A549 (cell line): ENCODE measurements around the gene PIP5KL1.

Experiments used
- CHD2 ChIP-seq: fragments of 150-350 bp; IDR thresholded peaks from 2 replicates; pipeline ENCODE4 v1.6.1; 2014; ENCODE audit warnings: low read length; ENCODE audit not compliant: partially characterized antibody
- CHD4 ChIP-seq: fragments of 200-600 bp; sonication (generic); IDR thresholded peaks from 2 replicates; pipeline ENCODE4 v1.6.1; 2016; ENCODE audit warnings: antibody characterized with exemption, mild to moderate bottlenecking, borderline replicate concordance
- CTCF ChIP-seq: fragments of >200 bp; sonication (Bioruptor Twin); formaldehyde crosslinking; IDR thresholded peaks from 3 replicates; pipeline ENCODE4 v1.5.1; 2016
- PHF8 ChIP-seq: fragments of 200-600 bp; sonication (generic); IDR thresholded peaks from 2 replicates; pipeline ENCODE4 v1.6.1; 2016; ENCODE audit warnings: low read depth, mild to moderate bottlenecking, antibody characterized with exemption, moderate library complexity, borderline replicate concordance
- POLR2A ChIP-seq: IDR thresholded peaks from 2 replicates; pipeline ENCODE4 v1.6.1; 2012; ENCODE audit warnings: mild to moderate bottlenecking, low read length
- SMC3 ChIP-seq: fragments of >200 bp; sonication (Bioruptor Twin); formaldehyde crosslinking; IDR thresholded peaks from 3 replicates; pipeline ENCODE4 v1.6.1; 2018; ENCODE audit warnings: inconsistent platforms
- TF ChIP-seq, protein P1 (sequence below): IDR thresholded peaks from 2 replicates; pipeline ENCODE4 v1.6.1; 2012

DNA sequence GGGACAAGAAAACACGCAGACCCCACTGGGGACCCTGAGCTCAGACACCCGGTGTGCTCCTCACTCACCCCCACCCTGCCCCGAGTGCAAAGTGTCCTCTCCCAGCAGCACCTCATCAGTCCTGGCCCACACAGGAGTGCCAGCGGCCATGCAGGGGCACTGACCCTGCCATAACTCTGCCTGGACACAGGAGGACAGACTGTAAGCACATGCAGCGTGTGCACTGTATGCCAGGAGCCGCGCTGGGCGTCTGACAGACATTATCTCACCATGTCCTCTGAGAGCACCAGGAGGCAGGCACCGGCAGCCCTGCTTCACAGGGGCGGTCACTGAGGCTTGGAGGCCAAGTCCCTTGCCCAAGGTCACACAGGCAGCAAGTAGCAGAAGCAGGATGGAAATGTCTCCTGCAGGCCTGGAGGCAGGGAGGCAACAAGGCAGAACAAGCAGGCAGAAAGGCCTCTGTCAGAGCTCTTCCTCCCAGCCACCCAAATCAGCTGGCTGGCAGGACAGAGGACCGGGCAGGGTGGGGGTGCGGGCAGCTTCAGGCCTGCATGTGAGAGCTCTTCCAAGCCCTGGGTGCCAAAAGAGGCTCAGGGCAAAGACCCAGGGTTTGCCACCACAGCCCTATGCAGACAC, 41.8 kb upstream of the PIP5KL1 start:
- TF ChIP-seq CTCF (no peak), SMC3 (no peak), CHD4 (no peak), CHD2 (no peak), POLR2A (no peak), PHF8 (no peak)
- TF ChIP-seq, protein P1, sequence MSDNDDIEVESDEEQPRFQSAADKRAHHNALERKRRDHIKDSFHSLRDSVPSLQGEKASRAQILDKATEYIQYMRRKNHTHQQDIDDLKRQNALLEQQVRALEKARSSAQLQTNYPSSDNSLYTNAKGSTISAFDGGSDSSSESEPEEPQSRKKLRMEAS = no peak
